ENCODE data around the gene ARFGAP1. TPM values are rescaled to one million over a fixed set of nuclear protein-coding genes. Genes with fewer than 3 reads are reported as not detected.

Gene ARFGAP1
- polyA plus RNA-seq, 2 of the 4 experiments (the other 2 are of a cell fraction), result 41.0 to 106 TPM

DNA sequence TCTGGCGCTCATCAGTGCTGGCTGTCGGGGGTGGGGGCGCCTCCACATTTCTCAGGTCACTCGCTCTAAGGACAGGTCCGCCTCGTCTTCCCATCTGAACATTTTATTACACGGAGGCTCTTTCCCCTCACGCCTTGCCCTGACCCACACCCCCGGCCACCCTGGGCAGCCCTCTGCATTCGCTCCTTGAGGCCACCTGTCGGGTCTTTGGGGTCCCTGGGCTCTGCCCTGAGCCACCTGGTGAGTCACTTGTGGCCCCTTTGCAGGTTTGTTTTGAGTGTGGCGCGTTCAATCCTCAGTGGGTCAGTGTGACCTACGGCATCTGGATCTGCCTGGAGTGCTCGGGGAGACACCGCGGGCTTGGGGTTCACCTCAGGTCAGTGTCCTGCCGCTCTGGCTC lies 3.2 kb downstream of the ARFGAP1 start:
- no peak overlapping the region for H3K27ac ChIP-seq
- no peak for FAIRE-seq
- CTCF ChIA-PET, result interaction anchor here (0.9 to 30.4 kb wide), 4 partner anchors 11 to 50 kb away, joined by 3 to 401 read pairs (median 6); no protein-coding TSS in a partner anchor
- ATAC-seq, result no peak
- no peaks in the 10 kb centered on the region for H3K9me3 ChIP-seq
- no peak overlapping the region for H3K4me2 ChIP-seq
- H3K4me1 ChIP-seq, result peaks cover 23% of the 10 kb centered on the region; the same call in 2 of the 3 replicates
- DNase-seq (ENCODE audit: low read depth in 1 of 2, low spot score in 1 of 2), result no peak
- 96% methylated on average over 17 of the region's 18 CpGs for WGBS (ENCODE audit: missing lambda C conversion rate)
- no peak for TF ChIP-seq BHLHE40 (IDR thresholded peaks at IDR 0.05; ENCODE audit: low read depth, low read length)
- TF ChIP-seq, protein P1, sequence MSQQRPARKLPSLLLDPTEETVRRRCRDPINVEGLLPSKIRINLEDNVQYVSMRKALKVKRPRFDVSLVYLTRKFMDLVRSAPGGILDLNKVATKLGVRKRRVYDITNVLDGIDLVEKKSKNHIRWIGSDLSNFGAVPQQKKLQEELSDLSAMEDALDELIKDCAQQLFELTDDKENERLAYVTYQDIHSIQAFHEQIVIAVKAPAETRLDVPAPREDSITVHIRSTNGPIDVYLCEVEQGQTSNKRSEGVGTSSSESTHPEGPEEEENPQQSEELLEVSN (IDR thresholded peaks at IDR 0.05; ENCODE audit: borderline replicate concordance, low read depth), result no peak
- TF ChIP-seq, protein P2, sequence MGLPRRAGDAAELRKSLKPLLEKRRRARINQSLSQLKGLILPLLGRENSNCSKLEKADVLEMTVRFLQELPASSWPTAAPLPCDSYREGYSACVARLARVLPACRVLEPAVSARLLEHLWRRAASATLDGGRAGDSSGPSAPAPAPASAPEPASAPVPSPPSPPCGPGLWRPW (IDR thresholded peaks at IDR 0.05), result no peak
- no peak for TF ChIP-seq RFX5 (IDR thresholded peaks at IDR 0.05)
- no peak for TF ChIP-seq HDAC2 (IDR thresholded peaks at IDR 0.05)
- no peak for TF ChIP-seq RNF2 (IDR thresholded peaks at IDR 0.05; ENCODE audit: borderline replicate concordance, low read depth)
- no peak overlapping the region for H3K4me3 ChIP-seq
- POLR2A ChIA-PET, result no interaction called here

DNA sequence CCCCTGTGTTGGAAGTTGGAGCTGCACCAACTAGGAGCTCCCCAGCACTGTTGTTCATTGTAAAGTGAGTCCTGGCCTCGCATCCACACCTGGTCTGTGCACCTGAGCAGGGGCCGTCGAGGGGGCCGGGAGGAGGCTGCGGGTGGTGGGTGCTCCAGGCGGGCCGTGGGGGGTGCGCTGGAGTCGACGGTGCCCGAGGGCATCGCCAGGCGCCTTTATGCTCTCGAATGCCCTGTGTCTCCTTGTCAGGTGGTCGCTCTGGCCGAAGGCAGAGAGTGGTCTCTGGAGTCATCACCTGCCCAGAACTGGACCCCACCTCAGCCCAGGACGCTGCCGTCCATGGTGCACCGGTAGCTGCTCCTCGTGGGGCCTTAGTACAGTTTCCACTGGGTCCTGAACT lies 4.3 kb downstream of the ARFGAP1 start:
- Histone ChIP-seq H3K27ac (no peak overlapping the region), H3K9me3 (no peaks in the 10 kb centered on the region), H3K4me1 (peaks cover 17% of the 10 kb centered on the region; the same call in 2 of the 3 replicates), H3K4me3 (no peak overlapping the region), H3K4me2 (no peak overlapping the region)
- FAIRE-seq (no peak), DNase-seq (ENCODE audit: low read depth in 1 of 2, low spot score in 1 of 2) (no peak), ATAC-seq (no peak)
- WGBS (ENCODE audit: missing lambda C conversion rate), result 96% methylated on average over 19 of the region's 20 CpGs
- ChIA-PET CTCF (interaction anchor here (0.7 to 30.4 kb wide), 7 partner anchors 8 to 51 kb away, joined by 3 to 401 read pairs (median 6); no protein-coding TSS in a partner anchor), POLR2A (interaction anchor here (1.1 kb wide), 1 partner anchor 45 kb away, joined by 3 read pairs; no protein-coding TSS in a partner anchor)
- TF ChIP-seq SMC3 (IDR thresholded peaks at IDR 0.05) (no peak), NFE2L2 (conservative IDR thresholded peaks at IDR 0.05; ENCODE audit: low read length) (no peak), JUNB (IDR thresholded peaks at IDR 0.05) (no peak)

DNA sequence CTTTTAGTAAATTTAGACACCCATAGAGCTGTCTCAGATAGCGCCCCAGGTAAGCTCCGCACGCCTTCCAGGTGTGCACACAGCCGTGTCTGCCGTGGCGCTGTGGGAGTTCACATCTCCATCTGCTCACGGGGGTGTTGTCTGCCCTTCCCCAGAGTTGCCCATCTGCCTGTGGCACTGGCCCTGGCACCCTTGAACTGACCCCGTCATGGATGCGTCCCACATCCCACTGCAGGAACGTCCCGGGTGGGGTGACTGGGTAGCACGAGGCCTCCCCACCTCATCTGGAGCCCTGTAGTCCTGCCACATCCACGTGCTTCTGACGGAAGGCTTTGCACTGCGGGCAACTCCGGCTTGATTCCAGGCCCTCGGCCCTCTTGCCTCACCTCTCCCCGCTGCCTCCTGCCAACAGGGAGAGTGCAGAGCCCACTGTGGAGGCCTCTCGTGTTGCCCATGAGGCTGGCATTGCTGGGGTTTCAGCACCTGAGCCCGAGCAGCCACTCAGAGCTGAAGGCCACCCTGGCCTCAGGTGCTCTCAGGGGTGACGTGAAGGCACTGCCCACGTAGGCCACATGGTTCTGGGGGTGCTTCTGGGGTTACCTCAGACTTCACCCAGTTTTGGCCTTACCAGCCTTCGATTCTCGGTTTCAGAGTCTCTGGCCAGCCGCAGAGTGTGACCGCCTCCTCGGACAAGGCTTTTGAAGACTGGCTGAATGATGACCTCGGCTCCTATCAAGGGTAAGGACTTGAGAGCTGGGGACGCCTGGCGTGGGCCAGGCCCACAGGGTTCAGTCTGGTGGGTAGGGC lies 5.1 kb downstream of the ARFGAP1 start:
- H3K4me3 ChIP-seq, result no peak overlapping the region
- DNase-seq (ENCODE audit: low read depth in 1 of 2, low spot score in 1 of 2), result no peak
- H3K9me3 ChIP-seq, result no peaks in the 10 kb centered on the region
- TF ChIP-seq, protein P3, sequence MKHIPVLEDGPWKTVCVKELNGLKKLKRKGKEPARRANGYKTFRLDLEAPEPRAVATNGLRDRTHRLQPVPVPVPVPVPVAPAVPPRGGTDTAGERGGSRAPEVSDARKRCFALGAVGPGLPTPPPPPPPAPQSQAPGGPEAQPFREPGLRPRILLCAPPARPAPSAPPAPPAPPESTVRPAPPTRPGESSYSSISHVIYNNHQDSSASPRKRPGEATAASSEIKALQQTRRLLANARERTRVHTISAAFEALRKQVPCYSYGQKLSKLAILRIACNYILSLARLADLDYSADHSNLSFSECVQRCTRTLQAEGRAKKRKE (CRISPR knock-in tag; IDR thresholded peaks at IDR 0.05; ENCODE audit: low read depth), result no peak
- TF ChIP-seq POLR2AphosphoS2 (conservative IDR thresholded peaks at IDR 0.05; ENCODE audit: low read length) (no peak), TFCP2L1 (CRISPR knock-in tag; IDR thresholded peaks at IDR 0.05) (no peak), ZC3H11A (IDR thresholded peaks at IDR 0.05) (no peak), NFE2L2 (conservative IDR thresholded peaks at IDR 0.05; ENCODE audit: low read length) (no peak)
- TF ChIP-seq, protein P4, sequence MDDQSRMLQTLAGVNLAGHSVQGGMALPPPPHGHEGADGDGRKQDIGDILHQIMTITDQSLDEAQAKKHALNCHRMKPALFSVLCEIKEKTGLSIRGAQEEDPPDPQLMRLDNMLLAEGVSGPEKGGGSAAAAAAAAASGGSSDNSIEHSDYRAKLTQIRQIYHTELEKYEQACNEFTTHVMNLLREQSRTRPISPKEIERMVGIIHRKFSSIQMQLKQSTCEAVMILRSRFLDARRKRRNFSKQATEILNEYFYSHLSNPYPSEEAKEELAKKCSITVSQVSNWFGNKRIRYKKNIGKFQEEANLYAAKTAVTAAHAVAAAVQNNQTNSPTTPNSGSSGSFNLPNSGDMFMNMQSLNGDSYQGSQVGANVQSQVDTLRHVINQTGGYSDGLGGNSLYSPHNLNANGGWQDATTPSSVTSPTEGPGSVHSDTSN (IDR thresholded peaks at IDR 0.05), result no peak
- TF ChIP-seq, protein P5, sequence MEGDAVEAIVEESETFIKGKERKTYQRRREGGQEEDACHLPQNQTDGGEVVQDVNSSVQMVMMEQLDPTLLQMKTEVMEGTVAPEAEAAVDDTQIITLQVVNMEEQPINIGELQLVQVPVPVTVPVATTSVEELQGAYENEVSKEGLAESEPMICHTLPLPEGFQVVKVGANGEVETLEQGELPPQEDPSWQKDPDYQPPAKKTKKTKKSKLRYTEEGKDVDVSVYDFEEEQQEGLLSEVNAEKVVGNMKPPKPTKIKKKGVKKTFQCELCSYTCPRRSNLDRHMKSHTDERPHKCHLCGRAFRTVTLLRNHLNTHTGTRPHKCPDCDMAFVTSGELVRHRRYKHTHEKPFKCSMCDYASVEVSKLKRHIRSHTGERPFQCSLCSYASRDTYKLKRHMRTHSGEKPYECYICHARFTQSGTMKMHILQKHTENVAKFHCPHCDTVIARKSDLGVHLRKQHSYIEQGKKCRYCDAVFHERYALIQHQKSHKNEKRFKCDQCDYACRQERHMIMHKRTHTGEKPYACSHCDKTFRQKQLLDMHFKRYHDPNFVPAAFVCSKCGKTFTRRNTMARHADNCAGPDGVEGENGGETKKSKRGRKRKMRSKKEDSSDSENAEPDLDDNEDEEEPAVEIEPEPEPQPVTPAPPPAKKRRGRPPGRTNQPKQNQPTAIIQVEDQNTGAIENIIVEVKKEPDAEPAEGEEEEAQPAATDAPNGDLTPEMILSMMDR (IDR thresholded peaks at IDR 0.05), result no peak
- no peak for ATAC-seq
- no peak overlapping the region for H3K4me2 ChIP-seq
- peaks cover 17% of the 10 kb centered on the region; the same call in 2 of the 3 replicates for H3K4me1 ChIP-seq
- no peak overlapping the region for H3K27ac ChIP-seq
- ChIA-PET CTCF (interaction anchor here (0.7 to 30.4 kb wide), 8 partner anchors 7 to 52 kb away, joined by 3 to 401 read pairs (median 6); no protein-coding TSS in a partner anchor), POLR2A (interaction anchor here (1.1 kb wide), 1 partner anchor 45 kb away, joined by 3 read pairs; no protein-coding TSS in a partner anchor)
- WGBS (ENCODE audit: missing lambda C conversion rate), result 95% methylated on average over 28 of the region's 30 CpGs
- no peak for FAIRE-seq
